Gastrocnemius medialis (tissue), 4 donors: ENCODE data around the gene ADAM22.

Source experiments
- POLR2A ChIP-seq, 2 donors: fragments of 450-650 bp; IDR thresholded peaks; one replicate each; pipeline ENCODE4 v1.6.1; 2017; ENCODE audit warnings: antibody characterized with exemption in 2 of 2, mild to moderate bottlenecking in 2 of 2, moderate library complexity in 2 of 2
- TF ChIP-seq, protein P1 (sequence below), 5 experiments: fragments of 450-650 bp in 3 of 5; fragments of 200-600 bp in 2 of 5; sonication (generic) in 2 of 5; IDR thresholded peaks in 4 of 5; conservative IDR thresholded peaks in 1 of 5; 1 replicate in 4 of 5; 2 replicates in 1 of 5; pipeline ENCODE4 v1.5.1; 2016 to 2019; ENCODE audit warnings: antibody characterized with exemption in 5 of 5, mild to moderate bottlenecking in 3 of 5, moderate library complexity in 3 of 5

- TF ChIP-seq, protein P1, sequence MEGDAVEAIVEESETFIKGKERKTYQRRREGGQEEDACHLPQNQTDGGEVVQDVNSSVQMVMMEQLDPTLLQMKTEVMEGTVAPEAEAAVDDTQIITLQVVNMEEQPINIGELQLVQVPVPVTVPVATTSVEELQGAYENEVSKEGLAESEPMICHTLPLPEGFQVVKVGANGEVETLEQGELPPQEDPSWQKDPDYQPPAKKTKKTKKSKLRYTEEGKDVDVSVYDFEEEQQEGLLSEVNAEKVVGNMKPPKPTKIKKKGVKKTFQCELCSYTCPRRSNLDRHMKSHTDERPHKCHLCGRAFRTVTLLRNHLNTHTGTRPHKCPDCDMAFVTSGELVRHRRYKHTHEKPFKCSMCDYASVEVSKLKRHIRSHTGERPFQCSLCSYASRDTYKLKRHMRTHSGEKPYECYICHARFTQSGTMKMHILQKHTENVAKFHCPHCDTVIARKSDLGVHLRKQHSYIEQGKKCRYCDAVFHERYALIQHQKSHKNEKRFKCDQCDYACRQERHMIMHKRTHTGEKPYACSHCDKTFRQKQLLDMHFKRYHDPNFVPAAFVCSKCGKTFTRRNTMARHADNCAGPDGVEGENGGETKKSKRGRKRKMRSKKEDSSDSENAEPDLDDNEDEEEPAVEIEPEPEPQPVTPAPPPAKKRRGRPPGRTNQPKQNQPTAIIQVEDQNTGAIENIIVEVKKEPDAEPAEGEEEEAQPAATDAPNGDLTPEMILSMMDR (IDR thresholded peaks at IDR 0.05 in 4 of 5, conservative IDR thresholded peaks at IDR 0.05 in 1 of 5), result no peak
- TF ChIP-seq POLR2A (IDR thresholded peaks at IDR 0.05), result no peak
Measured at GRCh38 chr7:88141953-88142352, 207.9 kb downstream of the ADAM22 start.
